ENCODE data around the gene RASGRF1.

- no peak for TF ChIP-seq ARNTL (CRISPR knock-in tag; IDR thresholded peaks at IDR 0.05; ENCODE audit: borderline replicate concordance, low read depth)
- no peak for TF ChIP-seq PATZ1 (CRISPR knock-in tag; IDR thresholded peaks at IDR 0.05; ENCODE audit: borderline replicate concordance)
- TF ChIP-seq GLIS3 (CRISPR knock-in tag; IDR thresholded peaks at IDR 0.05) = no peak
Observed at GRCh38 chr15:79035111-79035601, 55.4 kb downstream of the RASGRF1 start.

Measured in SK-N-SH treated with all-trans-retinoic acid at 6 μM for 48 hours (cell line).